DOHH2 (cell line): ENCODE results near the gene TTC28.

ENCODE experiments used
- H3F3A ChIP-seq: fragments of 200-600 bp; sonication (generic), shearing (Covaris generic); 2 replicates; pipeline ENCODE4 v1.6.0; 2016; ENCODE audit warnings: antibody characterized with exemption, mild to moderate bottlenecking; ENCODE audit not compliant: control insufficient read depth, insufficient read depth
- H3K27ac ChIP-seq: fragments of 200-600 bp; sonication (generic); 2 replicates; pipeline ENCODE4 v1.5.1; 2014; ENCODE audit warnings: low read depth, mild to moderate bottlenecking, low read length, moderate library complexity
- H3K27me3 ChIP-seq: fragments of 200-600 bp; sonication (generic); 2 replicates; pipeline ENCODE4 v1.6.1; 2014; ENCODE audit warnings: mild to moderate bottlenecking, low read length, mixed read lengths; ENCODE audit not compliant: control insufficient read depth
- H3K36me3 ChIP-seq: fragments of 200-600 bp; sonication (generic); 2 replicates; pipeline ENCODE4 v1.6.1; 2014; ENCODE audit warnings: mild to moderate bottlenecking, low read length, moderate library complexity, mixed read lengths; ENCODE audit not compliant: control insufficient read depth
- H3K4me1 ChIP-seq: fragments of 200-600 bp; sonication (generic); 2 replicates; pipeline ENCODE4 v1.6.1; 2014; ENCODE audit warnings: mild to moderate bottlenecking, low read length, mixed read lengths; ENCODE audit not compliant: control insufficient read depth
- H3K4me2 ChIP-seq: fragments of 200-600 bp; sonication (generic); 2 replicates; pipeline ENCODE4 v1.6.0; 2014; ENCODE audit warnings: mild to moderate bottlenecking, low read length, moderate library complexity
- H3K4me3 ChIP-seq: fragments of 200-600 bp; sonication (generic); 2 replicates; pipeline ENCODE4 v1.5.1; 2014; ENCODE audit warnings: mild to moderate bottlenecking, low read length, mixed read lengths
- H3K79me2 ChIP-seq: fragments of 200-600 bp; sonication (generic); 2 replicates; pipeline ENCODE4 v1.6.1; 2014; ENCODE audit warnings: mild to moderate bottlenecking, low read length, mixed read lengths; ENCODE audit not compliant: control insufficient read depth
- H3K9me2 ChIP-seq: fragments of 200-600 bp; sonication (generic); replicated peaks from 2 replicates; pipeline ENCODE4 v1.6.1; 2014; ENCODE audit warnings: mild to moderate bottlenecking, low read length, mixed read lengths; ENCODE audit not compliant: control insufficient read depth
- H3K9me3 ChIP-seq: fragments of 200-600 bp; sonication (generic); 2 replicates; pipeline ENCODE4 v1.6.1; 2014; ENCODE audit warnings: antibody characterized with exemption, low read length, mixed read lengths; ENCODE audit not compliant: control insufficient read depth, insufficient read depth
- H4K20me1 ChIP-seq: fragments of 200-600 bp; sonication (generic); 2 replicates; pipeline ENCODE4 v1.6.0; 2014; ENCODE audit warnings: low read depth, mild to moderate bottlenecking, antibody characterized with exemption, low read length, moderate library complexity; ENCODE audit not compliant: control insufficient read depth, insufficient read depth
- CTCF ChIP-seq: fragments of 200-600 bp; sonication (generic); IDR thresholded peaks from one replicate; pipeline ENCODE4 v1.5.1; 2014; ENCODE audit warnings: antibody characterized with exemption, mild to moderate bottlenecking, low read depth, low read length; ENCODE audit not compliant: poor library complexity, severe bottlenecking
- EZH2phosphoT487 ChIP-seq: fragments of 200-600 bp; sonication (generic); IDR thresholded peaks from 2 replicates; pipeline ENCODE4 v1.6.1; 2017; ENCODE audit warnings: borderline replicate concordance, mild to moderate bottlenecking, antibody characterized with exemption, low read length, moderate library complexity, mixed read lengths

Gene TTC28

GRCh38 chr22:28188178-28188879, 491.3 kb downstream of the TTC28 start:
- H3K79me2 ChIP-seq = no peaks in the 10 kb centered on the region
- no peaks in the 10 kb centered on the region for H4K20me1 ChIP-seq
- TF ChIP-seq EZH2phosphoT487 (no peak), CTCF (no peak)
- no peaks in the 10 kb centered on the region for H3F3A ChIP-seq
- no peak overlapping the region for H3K4me2 ChIP-seq
- no peak overlapping the region for H3K27ac ChIP-seq
- no peaks in the 10 kb centered on the region for H3K9me2 ChIP-seq
- H3K4me3 ChIP-seq = no peak overlapping the region
- no peaks in the 10 kb centered on the region for H3K36me3 ChIP-seq
- no peaks in the 10 kb centered on the region for H3K4me1 ChIP-seq
- no peaks in the 10 kb centered on the region for H3K9me3 ChIP-seq
- peaks cover 8% of the 10 kb centered on the region; the same call in 1 of the 2 replicates for H3K27me3 ChIP-seq

GRCh38 chr22:28187612-28188011, 492.0 kb downstream of the TTC28 start:
- TF ChIP-seq EZH2phosphoT487 (no peak), CTCF (no peak)
- Histone ChIP-seq H3K4me2 (no peak overlapping the region), H3K9me3 (no peaks in the 10 kb centered on the region), H4K20me1 (no peaks in the 10 kb centered on the region), H3F3A (no peaks in the 10 kb centered on the region), H3K4me3 (no peak overlapping the region), H3K36me3 (no peaks in the 10 kb centered on the region), H3K27me3 (peaks cover 12% of the 10 kb centered on the region; the same call in 1 of the 2 replicates), H3K9me2 (no peaks in the 10 kb centered on the region), H3K4me1 (no peaks in the 10 kb centered on the region), H3K79me2 (no peaks in the 10 kb centered on the region), H3K27ac (no peak overlapping the region)

- no peaks in the 10 kb centered on the region for H3K79me2 ChIP-seq
- no peaks in the 10 kb centered on the region for H3F3A ChIP-seq
- H3K4me3 ChIP-seq = no peak overlapping the region
- H4K20me1 ChIP-seq = no peaks in the 10 kb centered on the region
- no peak for TF ChIP-seq CTCF
- no peak for TF ChIP-seq EZH2phosphoT487
- no peaks in the 10 kb centered on the region for H3K9me3 ChIP-seq
- no peaks in the 10 kb centered on the region for H3K9me2 ChIP-seq
- no peaks in the 10 kb centered on the region for H3K36me3 ChIP-seq
- no peak overlapping the region for H3K27ac ChIP-seq
- H3K4me1 ChIP-seq = no peaks in the 10 kb centered on the region
- peaks cover 17% of the 10 kb centered on the region; the same call in 1 of the 2 replicates for H3K27me3 ChIP-seq
- no peak overlapping the region for H3K4me2 ChIP-seq
These were observed 493.0 kb downstream of the TTC28 start for GRCh38 chr22:28186641-28187040.
